Measurements from ENCODE around the gene DEPDC5.

The DEPDC5 gene

DNA sequence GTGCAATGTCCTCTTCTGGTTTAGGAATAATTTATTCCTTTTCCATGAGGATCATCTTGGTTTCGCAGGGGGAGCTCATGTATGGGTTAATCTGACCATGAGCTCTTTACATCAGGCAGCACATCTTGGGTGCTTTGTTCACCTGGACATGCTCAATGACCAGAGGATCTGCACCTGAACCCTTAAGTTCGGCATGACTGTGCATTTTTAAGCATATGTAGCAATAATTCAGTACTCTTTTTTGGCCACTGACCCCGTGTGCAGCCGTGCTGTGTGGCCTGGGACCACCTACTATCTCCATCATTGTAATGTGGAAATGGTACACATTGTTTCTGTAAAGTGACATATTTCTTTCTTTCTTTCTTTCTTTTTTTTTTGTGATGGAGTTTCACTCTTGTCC lies 62.9 kb downstream of the DEPDC5 start:
- DNase-seq: no peak

- no peak for DNase-seq
These were observed 64.9 kb downstream of the DEPDC5 start for GRCh38 chr22:31818481-31819392.

GRCh38 chr22:31820655-31821054 lies 66.8 kb downstream of the DEPDC5 start:
- DNase-seq: no peak

- no peak for DNase-seq
These were observed 67.8 kb downstream of the DEPDC5 start for GRCh38 chr22:31821572-31821971.

DNA sequence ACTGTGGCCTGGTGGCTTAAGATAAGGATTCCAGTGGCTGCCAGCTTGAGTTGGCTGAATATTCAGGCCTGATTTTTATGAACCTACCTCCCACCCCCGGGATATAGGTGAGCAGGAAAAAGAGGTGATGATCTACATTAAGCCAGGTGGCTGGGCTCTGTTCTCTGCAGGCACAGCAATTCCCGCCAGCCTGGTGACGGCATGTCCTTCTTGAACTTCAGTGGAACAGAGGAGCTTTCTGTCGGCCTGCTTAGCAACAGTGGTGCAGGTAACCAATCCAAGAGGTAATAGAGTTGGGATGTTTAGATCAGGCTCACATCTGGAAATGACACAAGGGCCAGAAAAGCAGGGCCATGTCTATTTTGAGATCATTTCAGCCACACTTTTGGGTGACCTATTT lies 68.7 kb downstream of the DEPDC5 start:
- DNase-seq: no peak

GRCh38 chr22:31825513-31825912 lies 71.7 kb downstream of the DEPDC5 start:
- no peak for DNase-seq

- DNase-seq: no peak
These were observed 72.6 kb downstream of the DEPDC5 start for GRCh38 chr22:31826443-31826842.

DNA sequence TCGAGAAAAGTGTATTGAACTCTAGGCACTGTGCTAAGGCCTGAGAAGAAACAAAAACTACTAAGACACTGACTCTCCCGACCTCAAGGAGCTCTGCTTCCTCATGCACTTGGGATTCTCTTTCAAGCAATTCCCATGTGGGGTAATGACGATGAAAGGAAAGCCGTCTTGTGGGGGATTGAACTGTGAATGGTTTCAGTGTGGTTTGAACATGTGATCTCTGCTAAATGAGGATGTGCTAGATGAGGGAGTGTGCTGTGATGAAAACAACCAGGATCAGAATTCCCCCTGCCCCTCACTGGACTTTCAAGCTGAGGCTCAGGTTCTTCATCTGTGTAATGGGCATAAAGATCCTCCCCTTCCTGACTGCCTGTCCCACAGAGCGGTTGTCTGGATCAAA lies 74.9 kb downstream of the DEPDC5 start:
- DNase-seq: no peak

GRCh38 chr22:31829505-31829904 lies 75.7 kb downstream of the DEPDC5 start:
- no peak for DNase-seq

GRCh38 chr22:31830721-31831070 lies 76.9 kb downstream of the DEPDC5 start:
- DNase-seq: no peak

DNA sequence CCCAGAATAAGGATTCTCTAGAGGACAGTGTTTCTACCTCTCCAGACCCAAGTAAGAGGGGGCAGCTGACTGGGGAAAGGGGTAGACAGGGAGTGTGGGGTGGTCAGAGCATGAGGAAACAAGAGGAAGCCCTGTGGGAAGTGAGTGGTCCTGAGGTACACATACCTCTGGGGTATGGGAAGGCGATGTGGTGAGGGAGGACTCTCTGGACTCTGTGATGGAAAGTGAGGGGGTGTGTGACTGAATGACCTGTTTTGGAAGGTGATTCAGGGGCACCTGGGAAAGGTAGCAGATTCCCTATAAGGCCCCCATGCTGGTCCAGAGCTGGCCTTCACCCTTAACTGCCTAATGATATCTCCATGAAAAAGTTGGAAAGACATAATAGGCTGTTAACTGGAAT lies 80.1 kb downstream of the DEPDC5 start:
- DNase-seq: no peak

DNA sequence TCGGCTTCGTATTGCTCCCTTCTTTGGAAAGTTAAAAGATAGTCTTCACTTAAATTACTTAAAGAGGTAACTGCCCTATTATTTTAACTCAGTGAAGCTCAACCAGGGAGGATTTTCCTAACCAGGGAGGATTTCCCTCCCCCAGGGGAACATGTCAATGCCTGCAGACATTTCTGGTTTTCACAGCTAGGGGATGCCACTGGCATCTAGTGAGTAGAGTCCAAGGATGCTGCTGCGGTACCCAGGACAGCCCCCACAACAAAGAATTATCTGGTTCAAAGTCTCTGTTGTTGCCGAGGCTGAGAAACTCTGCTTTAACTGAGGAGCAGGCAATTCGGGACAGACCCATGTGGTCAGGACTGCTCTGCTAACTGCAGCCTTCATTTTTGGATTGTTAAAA lies 82.2 kb downstream of the DEPDC5 start:
- no peak for DNase-seq

DNA sequence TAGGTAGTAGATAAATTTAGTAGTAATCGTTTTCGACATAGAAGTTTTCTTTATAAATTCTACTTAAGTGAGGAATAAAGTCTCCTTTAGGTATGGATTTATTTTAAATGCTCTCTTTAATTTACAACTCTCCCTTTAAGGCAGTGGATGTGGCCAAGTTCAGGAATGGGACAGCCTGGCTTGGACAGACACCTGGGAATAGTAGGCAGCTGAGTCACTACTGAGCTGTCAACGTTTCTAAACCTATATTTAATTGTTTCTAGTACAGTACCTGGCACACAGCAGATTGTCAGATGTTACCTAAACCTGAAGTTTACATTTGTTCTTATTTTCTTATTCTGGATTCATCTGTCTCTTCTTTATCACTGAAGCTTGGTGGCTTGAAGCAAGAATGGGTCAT lies 85.1 kb downstream of the DEPDC5 start:
- DNase-seq: no peak

DNA sequence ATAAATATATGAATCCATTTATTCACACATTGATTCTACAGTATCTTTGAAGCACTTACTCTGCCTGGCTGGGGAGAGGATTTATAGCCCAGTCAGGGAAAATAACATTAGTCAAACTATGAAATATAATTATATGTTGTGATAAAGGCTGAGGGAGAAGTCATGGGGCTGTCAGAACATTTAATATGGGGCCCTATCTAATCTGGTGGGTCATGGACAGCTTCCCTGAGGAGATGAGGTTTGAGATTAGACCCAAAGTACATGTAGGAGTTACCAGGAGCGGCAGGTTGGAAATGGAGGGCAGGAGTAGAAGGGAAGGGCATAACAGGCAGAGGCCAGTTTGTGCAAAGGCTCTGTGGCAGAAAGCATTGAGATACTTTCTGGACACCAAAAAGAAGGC lies 86.2 kb downstream of the DEPDC5 start:
- DNase-seq: no peak

- no peak for DNase-seq
These were observed 86.8 kb downstream of the DEPDC5 start for GRCh38 chr22:31840585-31840984.

GRCh38 chr22:31841078-31841827 lies 87.4 kb downstream of the DEPDC5 start:
- no peak for DNase-seq

GRCh38 chr22:31843526-31843925 lies 89.7 kb downstream of the DEPDC5 start:
- DNase-seq: no peak

DNA sequence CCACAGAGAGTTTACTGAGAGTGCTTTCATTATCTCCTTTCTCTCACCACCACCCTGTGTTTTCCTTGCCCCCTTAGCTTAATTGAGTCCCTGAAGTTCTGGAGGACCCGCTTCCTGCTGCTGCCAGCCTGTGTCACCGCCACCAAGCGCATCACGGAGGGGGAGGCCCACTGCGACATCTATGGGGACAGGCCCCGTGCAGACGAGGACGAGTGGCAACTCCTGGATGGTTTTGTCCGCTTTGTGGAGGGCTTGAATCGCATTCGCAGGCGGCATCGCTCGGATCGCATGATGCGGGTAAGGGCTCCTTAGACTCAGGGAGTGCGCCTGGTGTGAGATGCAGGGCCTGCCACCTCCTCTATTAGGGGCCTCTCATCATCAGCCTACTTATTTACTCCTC lies 91.1 kb downstream of the DEPDC5 start:
- DNase-seq: no peak

- DNase-seq: no peak
These were observed 92.6 kb downstream of the DEPDC5 start for GRCh38 chr22:31846161-31847115.

DNA sequence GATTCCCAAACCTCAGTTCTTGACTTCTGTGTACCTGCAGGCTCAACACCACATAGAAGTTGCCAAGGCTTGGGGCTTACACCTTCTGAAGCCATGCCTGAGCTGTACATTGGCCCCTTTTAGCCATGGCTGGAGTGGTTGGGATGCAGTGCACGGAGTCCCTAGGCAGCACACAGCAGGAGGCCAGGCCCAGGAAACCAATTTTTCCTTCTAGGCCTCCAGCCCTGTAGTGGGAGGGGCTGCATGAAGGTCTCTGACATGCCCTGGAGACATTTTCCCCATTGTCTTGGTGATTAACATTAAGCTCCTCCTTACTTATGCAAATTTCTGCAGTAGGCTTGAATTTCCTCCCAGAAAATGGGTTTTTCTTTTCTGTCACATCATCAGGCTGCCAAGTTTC lies 94.6 kb downstream of the DEPDC5 start:
- no peak for DNase-seq

GRCh38 chr22:31850135-31850534 lies 96.3 kb downstream of the DEPDC5 start:
- DNase-seq: no peak

GRCh38 chr22:31852691-31853421 lies 99.0 kb downstream of the DEPDC5 start:
- DNase-seq: no peak
